Type B pancreatic cell (in vitro differentiated cells): ENCODE measurements around the gene AARS1. TPM values are rescaled to one million over a fixed set of nuclear protein-coding genes. Genes with fewer than 3 reads are reported as not detected.
A peak's percentile ranks its signal among the peaks of the same experiment; 100 is the strongest.

ENCODE experiments used
- DNase-seq: peaks from one replicate; pipeline ENCODE4 v3.0.0; 2021; ENCODE audit warnings: mixed read lengths; ENCODE audit not compliant: unreplicated experiment; ENCODE audit errors: extremely low spot score
- H3K27ac Mint-ChIP-seq: 2 replicates; pipeline ENCODE4 v1.8.0; 2021; ENCODE audit warnings: mild to moderate bottlenecking, mixed read lengths
- H3K27me3 Mint-ChIP-seq: 2 replicates; pipeline ENCODE4 v1.8.0; 2021; ENCODE audit warnings: mixed read lengths
- H3K36me3 Mint-ChIP-seq: 2 replicates; pipeline ENCODE4 v1.8.0; 2021; ENCODE audit warnings: mixed read lengths
- H3K4me1 Mint-ChIP-seq: one replicate; pipeline ENCODE4 v1.8.0; 2021; ENCODE audit warnings: mixed read lengths; ENCODE audit not compliant: unreplicated experiment
- H3K4me3 Mint-ChIP-seq: 2 replicates; pipeline ENCODE4 v1.8.0; 2021; ENCODE audit warnings: mild to moderate bottlenecking, mixed read lengths
- H3K9me3 Mint-ChIP-seq: 2 replicates; pipeline ENCODE4 v1.8.0; 2021; ENCODE audit warnings: mixed read lengths
- CTCF ChIP-seq: fragments of 200-600 bp; sonication (generic); conservative IDR thresholded peaks from 2 replicates; pipeline ENCODE4 v1.5.0; 2021; ENCODE audit warnings: antibody characterized with exemption, mild to moderate bottlenecking
- total RNA-seq: library from RNA; stranded (reverse); gene quantifications from 2 replicates; pipeline ENCODE4 v1.2.1, GENCODE V29; 2021; ENCODE audit warnings: low replicate concordance

Gene AARS1
- total RNA-seq, 1 donor from 2014 or later: 112 TPM

GRCh38 chr16:70254965-70255286, 34.4 kb downstream of the AARS1 start:
- peaks cover 14% of the 10 kb centered on the region for H3K36me3 Mint-ChIP-seq
- no peaks in the 10 kb centered on the region for H3K9me3 Mint-ChIP-seq
- H3K27ac Mint-ChIP-seq: no peak overlapping the region
- TF ChIP-seq CTCF: no peak
- H3K4me3 Mint-ChIP-seq: no peak overlapping the region
- H3K27me3 Mint-ChIP-seq: no peaks in the 10 kb centered on the region
- H3K4me1 Mint-ChIP-seq: no peaks in the 10 kb centered on the region
- no peak for DNase-seq

- no peak for DNase-seq
- Mint-ChIP-seq H3K36me3 (peaks cover 16% of the 10 kb centered on the region), H3K27me3 (no peaks in the 10 kb centered on the region), H3K9me3 (no peaks in the 10 kb centered on the region), H3K4me3 (no peak overlapping the region), H3K4me1 (peaks cover 3% of the 10 kb centered on the region), H3K27ac (no peak overlapping the region)
- peak; percentile 47 for TF ChIP-seq CTCF
Measured at GRCh38 chr16:70254180-70254964, 34.9 kb downstream of the AARS1 start.

- Mint-ChIP-seq H3K36me3 (peaks cover 14% of the 10 kb centered on the region), H3K4me1 (peaks cover 4% of the 10 kb centered on the region), H3K4me3 (peak overlapping the region; percentile 61), H3K27me3 (no peaks in the 10 kb centered on the region), H3K9me3 (no peaks in the 10 kb centered on the region), H3K27ac (peak overlapping the region; percentile 29)
- DNase-seq: no peak
- peak; percentile 72 for TF ChIP-seq CTCF
Measured at GRCh38 chr16:70253291-70254106, 35.8 kb downstream of the AARS1 start.

GRCh38 chr16:70252355-70252988, 36.8 kb downstream of the AARS1 start:
- H3K4me3 Mint-ChIP-seq: peak overlapping the region; percentile 93
- no peak for DNase-seq
- H3K36me3 Mint-ChIP-seq: peaks cover 11% of the 10 kb centered on the region
- H3K27me3 Mint-ChIP-seq: no peaks in the 10 kb centered on the region
- peak; percentile 63 for TF ChIP-seq CTCF
- peaks cover 4% of the 10 kb centered on the region for H3K4me1 Mint-ChIP-seq
- H3K27ac Mint-ChIP-seq: peak overlapping the region; percentile 93
- H3K9me3 Mint-ChIP-seq: no peaks in the 10 kb centered on the region

- Mint-ChIP-seq H3K27me3 (no peaks in the 10 kb centered on the region), H3K36me3 (peaks cover 11% of the 10 kb centered on the region), H3K4me3 (peak within 1 kb of the TSS; percentile 93), H3K27ac (peak within 1 kb of the TSS; percentile 93), H3K9me3 (no peaks in the 10 kb centered on the region), H3K4me1 (peaks cover 4% of the 10 kb centered on the region)
- TF ChIP-seq CTCF: peak; percentile 94
- peak; percentile 95 for DNase-seq
Measured at GRCh38 chr16:70251629-70252354, 37.5 kb downstream of the AARS1 start, which contains the start of gene EXOSC6. EXOSC6 (minus strand) TSS chr16:70251940; CDS start chr16:70251900, 40 bp downstream.
